PFSK-1 (cell line): ENCODE data around the gene FBXL2.

Source experiments
- FOXP2 ChIP-seq: optimal IDR thresholded peaks from 2 replicates; pipeline ENCODE3; 2011; ENCODE audit warnings: borderline replicate concordance, control low read depth, inconsistent platforms; ENCODE audit not compliant: insufficient read depth; ENCODE audit errors: extremely low read length, extremely low read depth
- POLR2AphosphoS5 ChIP-seq: IDR thresholded peaks from 2 replicates; pipeline ENCODE4 v1.6.1; 2012; ENCODE audit warnings: low read depth, mild to moderate bottlenecking, control low read depth, low read length, moderate library complexity
- REST ChIP-seq, 2 experiments: IDR thresholded peaks; 2 replicates each; pipeline versions ENCODE4 v1.6.1 to v1.8.0; 2011 to 2012; ENCODE audit warnings: low read depth in 2 of 2, low read length in 2 of 2, control low read depth in 1 of 2, inconsistent platforms in 1 of 2, mild to moderate bottlenecking in 1 of 2, moderate library complexity in 1 of 2; ENCODE audit not compliant: insufficient read depth in 1 of 2
- SIN3A ChIP-seq: IDR thresholded peaks from 2 replicates; pipeline ENCODE4 v1.6.1; 2012; ENCODE audit warnings: mild to moderate bottlenecking, low read length, moderate library complexity, borderline replicate concordance; ENCODE audit not compliant: insufficient read depth
- TAF1 ChIP-seq: IDR thresholded peaks from 2 replicates; pipeline ENCODE4 v1.6.1; 2012; ENCODE audit warnings: low read length, control low read depth, borderline replicate concordance; ENCODE audit not compliant: insufficient read depth

DNA sequence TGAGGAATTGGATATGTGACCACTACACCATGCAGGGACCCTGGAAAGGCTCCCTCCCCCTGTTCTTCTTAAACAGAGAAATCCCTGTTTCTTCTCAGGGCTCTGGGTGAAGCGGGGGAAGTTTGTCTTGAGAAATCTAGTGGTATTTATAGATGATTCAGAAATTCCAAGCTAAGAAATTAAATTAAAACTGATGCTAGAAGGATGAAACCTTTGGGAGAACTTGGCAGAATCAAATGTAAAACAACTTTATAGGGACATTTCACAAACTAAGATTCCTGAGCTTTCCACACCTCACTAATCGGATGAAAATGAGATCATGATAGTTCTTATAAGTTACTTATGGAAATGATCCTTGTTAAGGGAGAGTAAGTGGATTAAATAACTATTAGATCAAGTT is 54.2 kb downstream of the FBXL2 start:
- no peak for TF ChIP-seq POLR2AphosphoS5
- TF ChIP-seq REST (IDR thresholded peaks at IDR 0.05; ENCODE audit: insufficient read depth in 1 of 2, low read depth in 2 of 2, low read length in 2 of 2): no peak
- TF ChIP-seq TAF1: no peak
- no peak for TF ChIP-seq SIN3A
- TF ChIP-seq FOXP2: no peak
